ENCODE measurements around the gene TLE2.

DNA sequence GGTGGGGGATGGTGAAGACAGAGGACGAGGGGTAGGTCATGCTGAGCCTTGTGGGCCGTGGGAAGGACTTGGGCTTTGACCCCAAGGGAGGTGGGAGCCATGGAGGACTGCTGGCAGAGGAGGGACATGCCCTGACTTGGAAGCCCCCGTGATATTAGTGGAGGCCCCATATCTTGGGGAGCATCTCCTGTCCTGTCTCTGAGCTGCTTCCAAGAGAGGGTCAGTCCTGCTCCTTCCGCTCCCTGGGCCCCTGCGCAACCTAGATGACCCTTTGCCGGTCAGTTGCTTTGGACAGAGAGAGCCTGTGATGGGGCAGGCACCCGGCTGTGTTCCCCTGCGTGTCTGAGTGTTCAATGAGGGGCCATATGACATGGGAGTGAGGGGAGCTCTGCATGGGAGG, 46.5 kb downstream of the TLE2 start:
- TF ChIP-seq, protein P1, sequence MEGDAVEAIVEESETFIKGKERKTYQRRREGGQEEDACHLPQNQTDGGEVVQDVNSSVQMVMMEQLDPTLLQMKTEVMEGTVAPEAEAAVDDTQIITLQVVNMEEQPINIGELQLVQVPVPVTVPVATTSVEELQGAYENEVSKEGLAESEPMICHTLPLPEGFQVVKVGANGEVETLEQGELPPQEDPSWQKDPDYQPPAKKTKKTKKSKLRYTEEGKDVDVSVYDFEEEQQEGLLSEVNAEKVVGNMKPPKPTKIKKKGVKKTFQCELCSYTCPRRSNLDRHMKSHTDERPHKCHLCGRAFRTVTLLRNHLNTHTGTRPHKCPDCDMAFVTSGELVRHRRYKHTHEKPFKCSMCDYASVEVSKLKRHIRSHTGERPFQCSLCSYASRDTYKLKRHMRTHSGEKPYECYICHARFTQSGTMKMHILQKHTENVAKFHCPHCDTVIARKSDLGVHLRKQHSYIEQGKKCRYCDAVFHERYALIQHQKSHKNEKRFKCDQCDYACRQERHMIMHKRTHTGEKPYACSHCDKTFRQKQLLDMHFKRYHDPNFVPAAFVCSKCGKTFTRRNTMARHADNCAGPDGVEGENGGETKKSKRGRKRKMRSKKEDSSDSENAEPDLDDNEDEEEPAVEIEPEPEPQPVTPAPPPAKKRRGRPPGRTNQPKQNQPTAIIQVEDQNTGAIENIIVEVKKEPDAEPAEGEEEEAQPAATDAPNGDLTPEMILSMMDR (IDR thresholded peaks at IDR 0.05 in 8 of 11, conservative IDR thresholded peaks at IDR 0.05 in 3 of 11), result no peak
- no peak for TF ChIP-seq POLR2AphosphoS5 (IDR thresholded peaks at IDR 0.05)
- no peak for TF ChIP-seq POLR2A (IDR thresholded peaks at IDR 0.05)

Measured in spleen (tissue), 7 donors.